RPMI7951 (cell line): ENCODE results near the gene ATP5F1C. TPM values are rescaled to one million over a fixed set of nuclear protein-coding genes. Genes with fewer than 3 reads are reported as not detected.
A peak's percentile ranks its signal among the peaks of the same experiment; 100 is the strongest.

Experiments used
- DNase-seq: peaks from one replicate; pipeline ENCODE4 v3.0.0-alpha.2; 2012; ENCODE audit warnings: low read depth
- total RNA-seq: library from RNA; depleted of rRNA; stranded (reverse); fragments of >200 nt; shearing (Covaris generic); gene quantifications from 2 replicates; pipeline ENCODE4 v1.2.3, GENCODE V29; 2014; rRNA removed

ATP5F1C gene
- total RNA-seq, 1 experiment from 2014 or later: 547 TPM

DNA sequence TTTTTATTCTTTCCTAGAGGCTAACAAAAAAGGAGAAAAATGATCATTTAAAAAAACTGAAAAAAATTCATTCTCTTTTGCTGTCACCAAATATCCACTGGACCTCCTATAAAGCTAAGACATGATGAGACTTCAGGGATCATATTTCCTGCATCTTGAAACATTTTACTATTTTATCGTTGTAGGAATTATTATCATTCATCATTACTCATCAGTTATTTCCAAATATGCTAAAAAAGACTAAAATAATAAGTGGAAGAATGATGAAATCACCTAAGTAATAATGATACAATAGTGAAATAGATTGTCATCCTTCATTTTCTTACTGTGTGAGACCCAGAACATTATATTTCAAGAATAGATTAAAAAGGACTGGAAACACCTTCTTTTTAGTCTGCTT lies 58.6 kb downstream of the ATP5F1C start:
- no peak for DNase-seq

DNA sequence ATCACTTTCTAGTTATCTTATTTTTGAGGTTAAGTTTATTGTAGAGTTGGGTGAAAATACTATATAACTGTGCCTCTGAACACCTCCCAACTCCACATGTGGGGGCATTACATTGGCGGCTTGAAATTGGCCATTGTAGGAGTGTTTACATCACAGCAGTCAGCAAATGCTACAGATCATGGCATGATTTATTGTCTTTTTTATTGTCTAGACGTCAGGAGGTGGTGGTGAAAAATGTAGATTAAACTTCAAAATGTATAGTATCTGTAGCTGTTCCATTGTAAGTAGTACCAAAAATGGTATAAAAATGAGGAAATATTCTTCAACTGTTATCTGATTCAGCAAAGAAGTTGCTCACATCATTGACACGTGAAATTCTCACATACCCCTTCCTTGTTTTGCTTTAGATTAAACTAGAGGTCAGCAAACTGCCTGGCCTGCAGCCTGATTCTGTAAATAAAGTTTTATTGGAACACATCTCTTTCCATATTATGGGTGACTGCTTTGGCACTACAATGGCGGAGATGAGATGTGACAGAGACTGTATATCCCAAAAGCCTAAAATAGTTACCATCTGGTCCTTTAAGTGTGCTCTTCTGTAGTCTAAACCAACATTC lies 65.4 kb downstream of the ATP5F1C start:
- DNase-seq: no peak

DNA sequence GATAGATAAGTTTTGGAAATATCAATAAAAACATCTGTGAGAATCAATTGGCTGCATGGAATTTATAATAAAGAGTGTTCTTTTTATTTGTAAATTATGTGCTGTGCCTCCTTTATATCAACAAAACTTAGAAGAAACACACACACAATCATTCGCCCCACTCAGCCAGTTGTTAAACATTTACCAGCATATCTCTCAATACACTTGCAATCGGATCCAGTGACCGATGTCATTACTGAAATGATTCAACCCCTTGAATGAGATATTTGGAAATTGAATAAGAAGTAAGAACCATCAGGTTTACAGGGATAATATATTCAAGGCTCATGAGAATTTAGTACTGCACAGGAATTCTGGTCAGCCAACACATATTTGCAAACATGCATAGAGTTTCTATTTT lies 65.9 kb downstream of the ATP5F1C start:
- no peak for DNase-seq

DNA sequence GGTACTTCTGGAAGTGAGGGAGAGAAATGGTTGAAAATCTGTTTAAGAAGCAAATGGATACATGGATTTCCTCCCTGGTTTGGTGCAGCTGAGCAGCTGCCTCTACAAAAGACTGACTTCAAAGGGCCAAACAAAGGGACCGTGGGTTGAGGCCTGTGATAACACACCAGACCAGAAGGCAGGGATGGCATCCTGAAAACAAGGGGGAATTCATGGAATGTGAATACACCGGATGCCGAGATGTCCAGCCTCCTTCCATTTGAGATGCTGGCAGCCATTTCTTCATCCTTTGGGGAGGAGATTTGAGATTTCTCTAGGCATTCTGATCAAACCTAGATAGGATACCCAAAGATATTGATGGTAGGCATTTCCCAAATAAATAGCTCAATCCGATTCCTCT lies 67.2 kb downstream of the ATP5F1C start:
- DNase-seq: no peak

DNA sequence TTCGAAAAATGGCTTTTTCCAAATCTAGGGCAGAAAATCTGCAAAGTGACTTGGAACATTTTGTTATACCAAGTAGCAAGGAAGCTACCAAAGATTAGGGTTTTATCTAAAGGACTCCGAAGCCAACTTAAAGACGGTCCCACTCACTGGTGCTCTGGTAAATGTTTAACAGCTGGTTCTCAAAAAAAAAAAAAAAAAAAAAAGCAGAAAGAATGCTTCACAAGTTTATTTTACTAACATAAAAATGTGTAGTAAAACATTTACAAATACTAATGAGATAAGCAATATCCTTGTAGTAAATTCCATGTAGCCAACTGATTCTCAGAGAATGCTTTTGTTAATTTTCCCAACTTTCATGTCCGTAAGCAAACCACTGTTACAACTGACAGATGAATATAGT lies 68.7 kb downstream of the ATP5F1C start:
- no peak for DNase-seq

DNA sequence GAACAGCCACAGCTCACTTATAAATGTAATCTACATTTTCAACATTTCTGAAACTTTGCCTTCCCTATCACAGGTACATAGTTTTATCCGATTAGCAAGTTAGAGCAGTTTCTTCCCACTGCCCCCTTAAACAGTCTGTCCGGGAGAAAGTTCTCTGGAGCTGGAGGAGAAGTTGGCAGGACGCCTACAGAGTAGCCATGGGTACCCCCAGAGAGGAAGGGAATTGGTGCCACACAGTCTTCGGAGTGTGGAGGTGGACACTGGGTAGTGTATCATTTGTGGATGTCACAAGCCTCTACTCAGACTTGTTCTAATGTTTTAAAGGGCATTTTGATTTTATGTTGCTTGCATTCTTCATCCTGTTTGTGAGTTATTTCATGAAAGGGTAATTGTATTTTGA lies 69.3 kb downstream of the ATP5F1C start:
- DNase-seq: peak; percentile 10

Other genes starting within 250 kb of the ATP5F1C start
- gene ITIH5, start 121.2 kb upstream of the ATP5F1C start, total RNA-seq: 7.6 and 7.7 TPM in 2 replicates
- not detected in 2 replicates for gene ITIH2, start 84.9 kb upstream of the ATP5F1C start, total RNA-seq
- gene KIN, start 184 bp upstream of the ATP5F1C start, total RNA-seq: 19.4 and 27.5 TPM in 2 replicates
- gene TAF3, start 30.3 kb downstream of the ATP5F1C start, total RNA-seq: 1.6 and 2.5 TPM in 2 replicates